ENCODE results near the gene CELSR2.

DNA sequence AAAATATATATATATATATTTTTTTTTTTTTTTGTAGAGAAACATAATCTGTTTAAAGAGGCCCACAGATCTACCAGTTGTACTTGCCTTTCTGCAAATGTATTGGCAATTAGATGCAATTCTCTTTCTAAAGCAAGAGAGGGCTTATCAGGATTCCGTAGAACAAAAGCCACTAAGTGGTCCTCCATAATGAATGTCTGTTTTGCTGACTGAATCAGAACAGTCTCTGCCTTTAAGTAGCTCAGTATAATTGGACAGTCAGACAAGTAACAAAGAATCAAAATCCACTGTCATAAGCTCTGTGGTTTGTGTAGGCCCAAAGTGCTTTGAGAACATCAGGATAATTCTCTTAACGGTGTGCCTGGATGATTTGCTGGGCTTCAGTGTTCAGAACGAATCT, 18.3 kb upstream of the CELSR2 start:
- TF ChIP-seq, protein P1, sequence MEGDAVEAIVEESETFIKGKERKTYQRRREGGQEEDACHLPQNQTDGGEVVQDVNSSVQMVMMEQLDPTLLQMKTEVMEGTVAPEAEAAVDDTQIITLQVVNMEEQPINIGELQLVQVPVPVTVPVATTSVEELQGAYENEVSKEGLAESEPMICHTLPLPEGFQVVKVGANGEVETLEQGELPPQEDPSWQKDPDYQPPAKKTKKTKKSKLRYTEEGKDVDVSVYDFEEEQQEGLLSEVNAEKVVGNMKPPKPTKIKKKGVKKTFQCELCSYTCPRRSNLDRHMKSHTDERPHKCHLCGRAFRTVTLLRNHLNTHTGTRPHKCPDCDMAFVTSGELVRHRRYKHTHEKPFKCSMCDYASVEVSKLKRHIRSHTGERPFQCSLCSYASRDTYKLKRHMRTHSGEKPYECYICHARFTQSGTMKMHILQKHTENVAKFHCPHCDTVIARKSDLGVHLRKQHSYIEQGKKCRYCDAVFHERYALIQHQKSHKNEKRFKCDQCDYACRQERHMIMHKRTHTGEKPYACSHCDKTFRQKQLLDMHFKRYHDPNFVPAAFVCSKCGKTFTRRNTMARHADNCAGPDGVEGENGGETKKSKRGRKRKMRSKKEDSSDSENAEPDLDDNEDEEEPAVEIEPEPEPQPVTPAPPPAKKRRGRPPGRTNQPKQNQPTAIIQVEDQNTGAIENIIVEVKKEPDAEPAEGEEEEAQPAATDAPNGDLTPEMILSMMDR (IDR thresholded peaks at IDR 0.05) = no peak
- TF ChIP-seq POLR2A (IDR thresholded peaks at IDR 0.05) = no peak

Data from esophagus squamous epithelium (tissue), 4 donors.